ENCODE measurements around the gene C18orf63.

Gene C18orf63

DNA sequence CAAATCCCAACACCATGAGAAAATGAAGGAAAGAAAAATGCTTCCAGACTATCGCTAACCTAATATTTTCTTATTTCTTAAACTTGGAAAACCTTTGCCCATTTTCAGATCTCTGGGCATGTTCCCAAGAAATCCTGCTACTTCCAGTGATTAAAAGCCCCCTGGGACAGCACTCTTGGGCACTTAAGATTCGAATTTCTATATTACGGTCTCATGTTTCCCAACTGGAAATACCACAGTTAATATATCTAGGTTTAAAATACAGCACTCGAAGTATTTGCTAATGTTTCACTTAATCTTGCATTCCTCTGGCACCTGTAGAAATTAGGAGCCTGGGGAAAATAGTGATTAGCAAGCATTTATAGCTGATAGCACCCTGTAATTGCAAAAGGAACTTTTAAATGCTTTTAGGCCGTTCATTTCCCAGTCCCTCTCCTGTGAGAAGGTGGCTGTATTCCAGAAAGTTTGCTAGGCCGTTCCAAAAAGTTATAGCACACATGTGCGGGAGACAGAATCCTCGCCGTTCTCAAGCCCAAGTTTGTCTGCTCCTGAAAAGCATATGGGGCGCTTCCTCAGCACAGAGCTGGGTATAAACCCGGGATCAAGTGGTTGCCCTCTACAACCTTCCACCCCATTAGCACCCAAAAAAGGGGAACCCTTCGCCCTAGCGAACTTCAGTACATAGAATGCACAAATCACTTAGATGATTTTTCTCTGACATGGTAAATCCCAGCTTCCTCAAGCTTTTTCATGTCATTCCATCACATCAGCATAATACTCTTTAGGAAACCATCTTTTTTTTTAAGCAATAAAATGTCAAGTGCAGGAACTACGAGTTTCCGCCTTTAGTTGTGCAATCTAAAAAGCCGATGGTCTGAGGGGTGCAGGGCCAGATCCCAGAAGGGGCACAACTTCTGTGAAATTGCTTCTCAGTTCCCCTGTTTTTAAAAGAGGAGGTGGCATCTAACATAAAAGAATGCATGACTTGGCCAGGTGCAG lies 80.8 kb downstream of the C18orf63 start:
- H3K4me3 ChIP-seq (ENCODE audit: low read depth in 1 of 2, low read length in 2 of 2) = no peak overlapping the region
- H3K27me3 ChIP-seq (ENCODE audit: low read depth, low read length) = no peaks in the 10 kb centered on the region
- no peaks in the 10 kb centered on the region for H3K36me3 ChIP-seq (ENCODE audit: control insufficient read depth in 1 of 2, insufficient read depth in 2 of 2, low read length in 2 of 2)
- no peaks in the 10 kb centered on the region for H3K9me3 ChIP-seq (ENCODE audit: control insufficient read depth in 1 of 2, low read length in 2 of 2)
- no peak overlapping the region for H3K27ac ChIP-seq (ENCODE audit: low read length)
- H3K4me1 ChIP-seq (ENCODE audit: control insufficient read depth in 1 of 2, insufficient read depth in 2 of 2, low read length in 2 of 2) = peaks cover 8 to 16% of the 10 kb centered on the region in 2 donors

DNA sequence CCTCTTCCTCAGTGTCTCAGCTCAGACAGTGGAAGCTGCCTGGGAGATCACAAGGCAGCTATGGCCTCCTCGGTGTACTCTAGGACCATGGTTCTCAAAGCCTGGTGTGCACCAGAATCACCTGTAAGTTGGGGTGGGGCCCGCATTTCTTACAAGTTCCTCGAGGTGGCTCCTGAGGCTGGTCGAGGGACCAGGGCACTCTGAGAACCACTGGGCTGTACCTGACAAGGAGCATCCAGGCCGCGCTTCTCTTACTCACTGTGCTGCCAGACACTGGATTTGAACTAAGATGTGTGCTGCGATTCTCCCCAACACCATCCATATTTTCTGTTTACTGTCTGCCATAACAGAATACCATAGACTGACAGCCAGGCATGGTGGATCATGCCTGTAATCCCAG lies 81.9 kb downstream of the C18orf63 start:
- Histone ChIP-seq H3K9me3 (ENCODE audit: control insufficient read depth in 1 of 2, low read length in 2 of 2) (no peaks in the 10 kb centered on the region), H3K27ac (ENCODE audit: low read length) (no peak overlapping the region), H3K36me3 (ENCODE audit: control insufficient read depth in 1 of 2, insufficient read depth in 2 of 2, low read length in 2 of 2) (no peaks in the 10 kb centered on the region), H3K27me3 (ENCODE audit: low read depth, low read length) (no peaks in the 10 kb centered on the region), H3K4me1 (ENCODE audit: control insufficient read depth in 1 of 2, insufficient read depth in 2 of 2, low read length in 2 of 2) (peaks cover 8 to 16% of the 10 kb centered on the region in 2 donors), H3K4me3 (ENCODE audit: low read depth in 1 of 2, low read length in 2 of 2) (no peak overlapping the region)

DNA sequence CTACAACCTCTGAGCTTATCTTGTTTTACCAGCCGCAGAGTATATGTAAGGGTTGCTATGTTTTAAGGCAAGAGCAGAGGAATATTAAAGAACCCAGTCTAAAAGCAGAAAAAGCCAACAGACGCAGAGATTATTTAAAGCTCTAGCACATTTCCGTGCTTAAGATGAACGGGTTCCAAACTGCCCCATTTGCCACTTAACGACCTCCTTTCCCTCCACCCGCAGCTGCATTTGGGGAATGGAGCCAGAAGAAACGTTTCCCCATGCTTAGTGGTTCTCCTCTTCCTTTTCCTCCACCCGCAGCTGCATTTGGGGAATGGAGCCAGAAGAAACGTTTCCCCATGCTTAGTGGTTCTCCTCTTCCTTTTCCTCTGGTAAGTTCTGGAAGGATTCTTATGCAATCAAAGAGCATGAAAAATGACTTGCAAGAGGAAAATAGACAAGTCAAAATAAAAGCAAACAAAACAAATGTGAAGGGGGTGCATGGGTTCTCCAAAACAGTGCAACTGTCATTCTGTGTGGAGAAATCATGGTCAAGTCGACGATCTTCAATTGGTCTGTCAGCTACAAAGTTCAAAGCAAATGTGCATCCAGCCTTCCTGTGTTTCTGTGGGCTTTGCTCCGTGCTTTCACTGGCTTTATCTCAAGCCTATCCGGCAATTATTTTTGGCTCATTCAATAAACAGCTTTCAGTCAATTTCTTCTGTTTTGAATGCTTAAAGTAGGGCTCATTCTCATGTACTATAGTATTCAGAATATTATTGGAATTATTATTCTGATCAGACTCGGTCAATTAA lies 83.7 kb downstream of the C18orf63 start:
- no peaks in the 10 kb centered on the region for H3K36me3 ChIP-seq (ENCODE audit: control insufficient read depth in 1 of 2, insufficient read depth in 2 of 2, low read length in 2 of 2)
- H3K4me3 ChIP-seq (ENCODE audit: low read depth in 1 of 2, low read length in 2 of 2) = no peak overlapping the region
- no peaks in the 10 kb centered on the region for H3K9me3 ChIP-seq (ENCODE audit: control insufficient read depth in 1 of 2, low read length in 2 of 2)
- peaks cover 8 to 16% of the 10 kb centered on the region in 2 donors for H3K4me1 ChIP-seq (ENCODE audit: control insufficient read depth in 1 of 2, insufficient read depth in 2 of 2, low read length in 2 of 2)
- H3K27me3 ChIP-seq (ENCODE audit: low read depth, low read length) = no peaks in the 10 kb centered on the region
- no peak overlapping the region for H3K27ac ChIP-seq (ENCODE audit: low read length)

DNA sequence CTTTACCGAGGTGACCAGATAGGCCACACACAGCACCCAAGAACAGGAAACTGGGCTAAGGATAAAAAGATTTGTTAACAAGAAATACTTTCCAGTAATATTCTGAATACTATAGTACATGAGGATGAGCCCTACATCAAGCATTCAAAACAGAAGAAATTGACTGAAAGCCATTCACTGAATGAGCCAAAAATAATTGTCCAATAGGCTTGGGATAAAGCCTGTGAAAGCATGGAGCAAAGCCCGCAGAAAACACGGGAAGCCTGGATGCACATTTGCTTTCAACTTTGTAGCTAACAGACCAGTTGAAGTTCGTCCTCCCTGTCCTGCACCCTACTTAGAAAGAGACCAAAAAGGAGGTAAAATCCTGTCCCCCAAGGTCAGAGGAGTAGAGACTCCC lies 85.2 kb downstream of the C18orf63 start:
- Histone ChIP-seq H3K9me3 (ENCODE audit: control insufficient read depth in 1 of 2, low read length in 2 of 2) (no peaks in the 10 kb centered on the region), H3K4me1 (ENCODE audit: control insufficient read depth in 1 of 2, insufficient read depth in 2 of 2, low read length in 2 of 2) (peaks cover 8 to 14% of the 10 kb centered on the region in 2 donors), H3K27ac (ENCODE audit: low read length) (no peak overlapping the region), H3K36me3 (ENCODE audit: control insufficient read depth in 1 of 2, insufficient read depth in 2 of 2, low read length in 2 of 2) (no peaks in the 10 kb centered on the region), H3K4me3 (ENCODE audit: low read depth in 1 of 2, low read length in 2 of 2) (no peak overlapping the region), H3K27me3 (ENCODE audit: low read depth, low read length) (no peaks in the 10 kb centered on the region)

DNA sequence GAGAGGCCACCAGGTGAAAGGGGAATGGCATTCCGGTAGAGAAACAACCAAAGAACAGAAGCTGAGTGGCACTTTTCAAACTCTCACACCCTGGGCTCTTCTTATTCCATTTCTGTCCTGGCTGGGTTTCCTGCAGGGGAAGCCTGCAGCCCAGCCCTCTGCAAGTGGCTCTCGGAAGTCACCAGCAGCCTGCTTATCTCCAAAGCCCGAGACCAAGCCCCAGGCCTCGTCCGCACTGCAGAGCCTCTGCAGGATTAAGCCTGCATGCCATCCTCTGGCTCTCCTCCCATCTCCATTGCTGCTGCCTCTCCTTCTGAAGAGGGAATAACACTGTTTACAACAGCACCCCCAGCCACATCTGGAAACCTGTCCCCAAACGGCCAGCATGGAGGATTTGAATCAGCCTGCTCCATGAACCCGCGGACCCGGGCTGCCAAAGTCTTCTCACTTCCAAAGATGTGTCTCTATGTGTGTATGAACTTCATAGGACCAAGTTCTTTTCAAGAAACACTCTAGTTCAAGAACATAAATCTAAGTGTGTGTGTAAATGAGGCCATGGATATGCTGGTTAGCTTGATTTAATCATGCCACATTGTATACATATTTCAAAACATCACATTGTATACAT lies 87.3 kb downstream of the C18orf63 start:
- Histone ChIP-seq H3K27ac (ENCODE audit: low read length) (no peak overlapping the region), H3K4me3 (ENCODE audit: low read depth in 1 of 2, low read length in 2 of 2) (no peak overlapping the region), H3K4me1 (ENCODE audit: control insufficient read depth in 1 of 2, insufficient read depth in 2 of 2, low read length in 2 of 2) (peaks cover 0 to 3% of the 10 kb centered on the region in 2 donors), H3K9me3 (ENCODE audit: control insufficient read depth in 1 of 2, low read length in 2 of 2) (no peaks in the 10 kb centered on the region), H3K27me3 (ENCODE audit: low read depth, low read length) (no peaks in the 10 kb centered on the region), H3K36me3 (ENCODE audit: control insufficient read depth in 1 of 2, insufficient read depth in 2 of 2, low read length in 2 of 2) (no peaks in the 10 kb centered on the region)

DNA sequence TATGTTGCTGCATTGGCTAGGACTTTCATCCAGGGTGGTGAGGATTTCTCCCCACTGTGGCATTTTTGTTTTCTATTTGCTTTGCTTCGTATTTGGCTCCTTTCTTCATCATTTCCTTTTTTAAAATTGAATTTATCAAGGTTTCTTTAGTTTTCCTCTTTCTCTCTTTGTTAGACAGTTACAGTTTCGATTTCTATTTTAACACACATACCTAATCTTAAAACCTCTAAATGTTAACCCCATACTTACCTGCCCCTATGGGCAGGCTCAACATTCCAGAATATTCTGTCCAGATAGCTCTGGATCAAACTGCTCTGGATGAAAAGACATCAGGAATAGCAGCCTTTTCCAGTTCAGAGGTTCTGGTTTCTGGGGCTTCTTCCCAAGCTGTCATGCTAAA lies 92.2 kb downstream of the C18orf63 start:
- Histone ChIP-seq H3K4me3 (ENCODE audit: low read depth in 1 of 2, low read length in 2 of 2) (peak overlapping the region in 1 of 2 donors; percentile 2), H3K27ac (ENCODE audit: low read length) (no peak overlapping the region), H3K36me3 (ENCODE audit: control insufficient read depth in 1 of 2, insufficient read depth in 2 of 2, low read length in 2 of 2) (no peaks in the 10 kb centered on the region), H3K9me3 (ENCODE audit: control insufficient read depth in 1 of 2, low read length in 2 of 2) (no peaks in the 10 kb centered on the region), H3K27me3 (ENCODE audit: low read depth, low read length) (no peaks in the 10 kb centered on the region), H3K4me1 (ENCODE audit: control insufficient read depth in 1 of 2, insufficient read depth in 2 of 2, low read length in 2 of 2) (peaks cover 0 to 3% of the 10 kb centered on the region in 2 donors)
